Suprapubic skin (tissue), 3 donors: Measurements from ENCODE around the gene PPP6C.

Experiments
- CTCF ChIP-seq, 2 donors: fragments of 200-600 bp in 1 of 2; fragments of 450-650 bp in 1 of 2; sonication (generic) in 1 of 2; IDR thresholded peaks; one replicate each; pipeline ENCODE4 v1.5.1; 2016 to 2019; ENCODE audit warnings: antibody characterized with exemption in 2 of 2, mild to moderate bottlenecking in 1 of 2, moderate library complexity in 1 of 2
- EP300 ChIP-seq: sonication (generic); formaldehyde crosslinking; IDR thresholded peaks from one replicate; pipeline ENCODE4 v1.6.1; 2017; ENCODE audit warnings: antibody characterized with exemption
- POLR2A ChIP-seq, 2 donors: fragments of 450-650 bp; IDR thresholded peaks; one replicate each; pipeline ENCODE4 v1.6.1; 2017; ENCODE audit warnings: antibody characterized with exemption in 2 of 2, mild to moderate bottlenecking in 2 of 2, moderate library complexity in 2 of 2

DNA sequence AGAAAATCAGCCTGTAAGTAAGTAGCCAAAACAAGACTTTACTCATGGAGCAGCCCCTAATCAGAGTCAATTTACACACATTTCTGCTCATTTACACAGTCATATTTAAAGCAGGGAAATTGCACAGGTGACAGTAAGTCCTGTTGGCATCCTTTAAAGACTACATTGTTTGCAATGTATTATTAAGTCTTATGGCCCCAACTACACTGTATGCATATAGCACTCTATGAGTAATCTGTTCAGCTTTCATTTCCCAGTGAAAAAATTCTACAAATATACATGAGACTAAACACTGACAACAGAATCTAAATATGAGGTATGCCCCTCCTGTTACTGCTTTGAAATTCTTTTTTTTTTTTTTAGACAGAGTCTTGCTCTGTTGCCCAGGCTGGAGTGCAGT lies 19.7 kb downstream of the PPP6C start:
- TF ChIP-seq EP300 (no peak), CTCF (IDR thresholded peaks at IDR 0.05) (no peak), POLR2A (IDR thresholded peaks at IDR 0.05) (no peak)
